ENCODE measurements around the gene CYP19A1.
"Not testable (repeated sequence)": the region's sequence is repeated elsewhere in the genome, so short reads cannot be mapped to it uniquely, and the experiment has no call there.

Gene CYP19A1

DNA sequence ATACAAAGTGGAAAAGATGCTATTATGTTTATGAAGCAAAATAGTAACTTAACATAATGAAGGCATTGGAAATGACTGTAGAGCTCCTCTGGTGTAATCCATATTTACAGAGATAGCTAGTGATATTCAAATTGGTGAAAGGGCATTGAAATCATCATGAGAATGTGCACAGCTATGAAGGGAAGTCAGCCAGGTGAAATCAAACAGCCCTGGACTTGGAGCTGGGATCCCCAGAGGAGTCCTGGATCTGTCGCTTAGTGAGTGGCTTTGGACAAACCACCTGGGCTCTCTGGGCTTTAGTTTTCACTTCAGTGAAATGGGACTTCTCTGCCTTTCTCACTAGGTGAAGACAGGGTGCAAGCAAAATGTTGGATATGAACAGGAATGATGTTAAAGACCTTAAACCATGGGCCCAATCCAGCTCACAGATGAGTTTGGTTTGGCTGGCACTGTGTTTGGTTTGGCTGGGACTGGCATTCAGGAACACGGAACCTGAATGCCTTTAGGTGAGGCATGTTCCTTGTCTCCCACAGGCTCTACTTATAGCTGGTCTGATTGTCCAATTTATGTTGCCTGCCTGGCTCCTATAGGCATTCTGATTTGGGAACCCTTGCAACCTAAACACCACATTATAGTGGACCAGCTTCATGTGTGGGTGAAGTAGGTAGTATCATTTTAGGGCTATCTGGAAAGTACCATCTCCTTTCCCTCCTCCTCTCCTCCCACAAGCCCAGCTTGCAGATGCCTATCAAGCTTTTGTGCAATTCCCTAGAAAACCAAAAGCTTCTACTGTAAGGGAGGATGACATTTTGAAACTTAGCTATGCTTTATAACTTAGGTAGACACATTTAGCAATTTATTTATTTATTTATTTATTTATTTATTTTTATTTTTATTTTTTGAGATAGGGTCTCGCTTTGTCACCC, 133.1 kb downstream of the CYP19A1 start:
- no peak for DNase-seq

- DNase-seq, result no peak
Measured at GRCh38 chr15:51203797-51204196, 134.6 kb downstream of the CYP19A1 start.

GRCh38 chr15:51202783-51203182, 135.6 kb downstream of the CYP19A1 start:
- no peak for DNase-seq

GRCh38 chr15:51201581-51201980, 136.8 kb downstream of the CYP19A1 start:
- no peak for DNase-seq

DNA sequence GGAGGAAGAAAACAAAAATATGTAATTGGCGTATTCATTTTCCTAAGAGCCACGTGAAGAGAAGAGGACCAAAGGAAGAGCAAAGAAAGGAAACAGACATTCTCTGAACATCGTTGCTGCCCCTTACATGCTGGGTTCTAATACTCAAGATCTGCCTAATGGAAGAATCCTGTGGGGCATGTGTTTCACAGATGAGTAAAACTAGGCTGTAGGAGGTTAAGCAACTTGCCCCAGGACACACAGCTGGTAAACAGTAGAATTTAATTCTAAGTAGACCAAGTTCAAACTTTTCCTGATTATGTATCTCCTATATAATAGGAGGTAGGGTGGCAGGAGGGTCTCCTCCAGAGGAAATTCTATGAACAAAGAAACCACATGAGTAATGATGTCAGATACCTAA, 137.6 kb downstream of the CYP19A1 start:
- no peak for DNase-seq

DNA sequence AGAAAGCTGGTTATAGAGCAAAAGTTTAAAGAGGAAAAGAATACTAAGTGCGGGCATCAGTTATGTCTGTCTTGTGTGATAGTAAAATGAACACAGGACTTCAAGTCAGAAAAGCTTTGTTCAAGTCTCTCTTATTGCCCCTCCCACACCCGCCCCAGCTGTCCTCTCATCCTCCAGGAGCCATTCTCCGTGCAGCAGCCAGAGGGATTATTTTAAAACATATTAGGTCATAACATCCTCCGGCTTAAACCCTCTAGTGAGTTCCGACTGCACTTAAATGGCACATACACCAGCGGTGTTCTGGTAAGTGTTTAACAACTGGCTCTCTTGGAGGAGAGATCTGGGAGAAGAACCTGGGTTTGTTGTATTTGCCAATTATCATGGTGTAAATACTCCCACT, 138.9 kb downstream of the CYP19A1 start:
- no peak for DNase-seq

- no peak for DNase-seq
Measured at GRCh38 chr15:51198701-51199232, 139.6 kb downstream of the CYP19A1 start.

DNA sequence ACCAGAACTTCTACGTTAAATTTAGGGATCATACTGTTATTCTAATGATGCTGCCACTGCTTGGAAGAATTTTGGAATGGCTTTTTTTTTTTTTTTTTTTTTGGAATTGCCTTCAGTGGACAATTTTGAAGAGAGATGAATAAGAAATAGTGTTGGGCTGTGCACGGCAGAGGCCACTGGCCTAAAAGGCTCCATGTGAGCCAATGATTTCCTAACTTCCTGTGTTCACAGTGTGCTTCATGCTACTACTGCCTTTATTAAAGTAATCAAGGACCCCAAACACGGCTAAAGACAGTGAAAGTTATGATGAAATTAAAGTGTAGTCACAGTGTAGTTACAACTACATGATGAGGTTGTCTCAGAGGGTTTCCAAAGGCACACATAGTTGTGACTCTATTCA, 142.9 kb downstream of the CYP19A1 start:
- no peak for DNase-seq

GRCh38 chr15:51193979-51194378, 144.4 kb downstream of the CYP19A1 start:
- DNase-seq, result no peak

GRCh38 chr15:51193526-51193925, 144.9 kb downstream of the CYP19A1 start:
- no peak for DNase-seq

GRCh38 chr15:51192521-51193280, 145.7 kb downstream of the CYP19A1 start:
- peak; percentile 63 for DNase-seq

- no peak for DNase-seq
Measured at GRCh38 chr15:51191766-51192165, 146.6 kb downstream of the CYP19A1 start.

GRCh38 chr15:51191072-51191670, 147.2 kb downstream of the CYP19A1 start:
- DNase-seq, result peak; percentile 11

GRCh38 chr15:51190424-51191068, 147.8 kb downstream of the CYP19A1 start:
- DNase-seq, result no peak

GRCh38 chr15:51189669-51190385, 148.6 kb downstream of the CYP19A1 start:
- no peak for DNase-seq

- not testable (repeated sequence) for DNase-seq
Measured at GRCh38 chr15:51188791-51189190, 149.6 kb downstream of the CYP19A1 start.

DNA sequence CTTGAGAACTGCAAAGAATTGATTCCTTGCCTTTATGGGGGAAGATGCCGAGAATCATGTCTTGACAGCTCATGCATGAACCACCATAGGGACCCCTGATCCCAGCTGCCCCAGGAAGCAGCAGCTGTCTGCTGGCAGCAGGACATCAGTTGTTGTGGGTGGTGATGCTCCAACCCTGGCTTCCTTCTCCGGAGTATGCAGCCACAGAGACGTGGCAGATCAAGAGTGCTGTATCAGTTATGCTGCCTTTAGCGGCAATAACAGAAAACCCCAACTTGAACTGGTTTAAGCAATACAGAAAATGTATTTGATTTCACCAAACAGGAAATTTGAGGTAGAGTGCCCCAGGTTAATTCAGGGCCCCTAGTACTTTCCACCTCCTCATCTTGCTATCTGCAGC, 151.5 kb downstream of the CYP19A1 start:
- DNase-seq, result no peak

GRCh38 chr15:51186181-51186705, 152.2 kb downstream of the CYP19A1 start:
- DNase-seq, result no peak

- no peak for DNase-seq
Measured at GRCh38 chr15:51185213-51186159, 152.9 kb downstream of the CYP19A1 start.

GRCh38 chr15:51184627-51185026, 153.8 kb downstream of the CYP19A1 start:
- peak; percentile 12 for DNase-seq

Data from right kidney (tissue), 1 donor.